Esophagus squamous epithelium (tissue), 5 donors: ENCODE measurements around the gene HOXD4. TPM values are rescaled to one million over a fixed set of nuclear protein-coding genes. Genes with fewer than 3 reads are reported as not detected.

Source experiments
- DNase-seq: peaks from one replicate; lab custom pipeline; 2025; lab: John Stamatoyannopoulos, UW
- H3K27ac ChIP-seq, 4 donors: fragments of 200-600 bp; sonication (generic); one replicate each; pipeline ENCODE4 v1.5.1; 2016 to 2019; ENCODE audit warnings: mild to moderate bottlenecking in 1 of 4
- H3K27me3 ChIP-seq, 4 donors: fragments of 200-600 bp; sonication (generic); 1 replicate in 3 of 4; 2 replicates in 1 of 4; pipeline versions ENCODE4 v1.5.1 to v1.6.0; 2017 to 2021; ENCODE audit warnings: antibody characterized with exemption in 1 of 4
- H3K36me3 ChIP-seq, 3 donors: fragments of 200-600 bp; sonication (generic); one replicate each; pipeline ENCODE4 v1.5.1; 2016 to 2019
- H3K4me1 ChIP-seq, 3 donors: fragments of 200-600 bp; sonication (generic); one replicate each; pipeline ENCODE4 v1.5.1; 2017 to 2019
- H3K4me3 ChIP-seq, 4 donors: fragments of 200-600 bp; sonication (generic); 1 replicate in 3 of 4; 2 replicates in 1 of 4; pipeline ENCODE4 v1.5.1; 2016 to 2019; ENCODE audit warnings: mild to moderate bottlenecking in 2 of 4, moderate library complexity in 1 of 4
- H3K9me3 ChIP-seq, 3 donors: fragments of 200-600 bp; sonication (generic); one replicate each; pipeline ENCODE4 v1.5.1; 2016 to 2019
- CTCF ChIP-seq, 6 experiments: fragments of 450-650 bp in 4 of 6; fragments of 200-600 bp in 2 of 6; sonication (generic) in 2 of 6; IDR thresholded peaks; one replicate each; pipeline ENCODE4 v1.5.1; 2016 to 2019; ENCODE audit warnings: antibody characterized with exemption in 6 of 6, mild to moderate bottlenecking in 4 of 6, moderate library complexity in 4 of 6
- POLR2A ChIP-seq, 4 donors: fragments of 450-650 bp; IDR thresholded peaks; one replicate each; pipeline ENCODE4 v1.6.1; 2017; ENCODE audit warnings: antibody characterized with exemption in 4 of 4, mild to moderate bottlenecking in 4 of 4, moderate library complexity in 3 of 4
- WGBS, 2 donors: methylation state at CpG; one replicate each; pipeline ENCODE4 v1.1.5; 2018; 5-methylcytosine and 5-hydroxymethylcytosine counted together
- intact Hi-C: fragments of 100-400 bp; cut with DNase I; formaldehyde crosslinking; loops from one replicate; pipeline ENCODE4 v1.15.0; 2022
- small RNA-seq, 4 donors: library from RNA; depleted of rRNA; stranded (forward); fragments of <200 nt; gene quantifications; one replicate each; pipeline ENCODE3, GENCODE V24; 2016
- total RNA-seq, 4 donors: library from RNA; depleted of rRNA; stranded (reverse); fragments of >200 nt; gene quantifications; one replicate each; pipeline ENCODE4 v1.1.0, GENCODE V29; 2016
- donor health status: DM: yes; HTN: yes; CAD: no.

The HOXD4 gene
- total RNA-seq, 4 donors from 2014 or later: 0.31 to 2.5 TPM; not detected in 2

GRCh38 chr2:176192351-176192750 lies 41.0 kb downstream of the HOXD4 start:
- H3K9me3 ChIP-seq: no peaks in the 10 kb centered on the region
- intact Hi-C loops: no loop called here
- no peaks in the 10 kb centered on the region for H3K36me3 ChIP-seq
- H3K4me1 ChIP-seq: peaks cover 11 to 28% (median 18%) of the 10 kb centered on the region in 3 donors
- no peak overlapping the region for H3K4me3 ChIP-seq
- 12 to 19% methylated on average over 1 of the region's 1 CpG for WGBS, 2 donors
- no peak for DNase-seq
- peaks cover 6 to 99% (median 17%) of the 10 kb centered on the region in 4 donors for H3K27me3 ChIP-seq
- TF ChIP-seq CTCF (IDR thresholded peaks at IDR 0.05): no peak
- TF ChIP-seq POLR2A (IDR thresholded peaks at IDR 0.05): no peak
- no peak overlapping the region for H3K27ac ChIP-seq

GRCh38 chr2:176193048-176193447 lies 41.7 kb downstream of the HOXD4 start:
- H3K4me1 ChIP-seq: peaks cover 8 to 21% (median 17%) of the 10 kb centered on the region in 3 donors
- 16 to 25% methylated on average over 1 of the region's 1 CpG for WGBS, 2 donors
- intact Hi-C loops: no loop called here
- H3K9me3 ChIP-seq: no peaks in the 10 kb centered on the region
- no peaks in the 10 kb centered on the region for H3K36me3 ChIP-seq
- H3K27ac ChIP-seq: no peak overlapping the region
- DNase-seq: no peak
- H3K27me3 ChIP-seq: peaks cover 6 to 99% (median 17%) of the 10 kb centered on the region in 4 donors
- no peak overlapping the region for H3K4me3 ChIP-seq
- TF ChIP-seq POLR2A (IDR thresholded peaks at IDR 0.05) (no peak), CTCF (IDR thresholded peaks at IDR 0.05) (no peak)

DNA sequence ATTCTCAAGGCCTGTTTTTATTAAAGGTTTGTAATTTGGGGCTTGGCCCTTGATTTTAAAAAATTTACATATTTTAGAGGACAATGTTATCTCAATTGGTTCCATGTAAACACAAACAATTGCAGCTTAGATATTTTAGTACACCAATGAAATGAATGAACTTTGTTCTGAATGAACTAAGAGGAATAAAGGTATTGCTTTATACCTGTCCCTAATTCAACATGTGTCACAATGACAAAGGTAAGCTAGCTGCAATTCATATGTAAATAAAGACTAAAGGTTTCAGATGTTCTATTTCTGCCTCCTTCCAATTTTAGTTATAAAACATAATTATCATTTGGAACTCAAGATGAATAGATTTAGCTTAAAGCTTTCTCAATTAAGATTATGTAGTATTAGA lies 48.6 kb downstream of the HOXD4 start:
- TF ChIP-seq CTCF (IDR thresholded peaks at IDR 0.05) (no peak), POLR2A (IDR thresholded peaks at IDR 0.05) (no peak)
- H3K27ac ChIP-seq: no peak overlapping the region
- no peak overlapping the region for H3K4me3 ChIP-seq
- peaks cover 0 to 85% (median 0%) of the 10 kb centered on the region in 4 donors for H3K27me3 ChIP-seq
- no peak for DNase-seq
- no peaks in the 10 kb centered on the region for H3K4me1 ChIP-seq
- H3K9me3 ChIP-seq: peaks cover 0 to 4% (median 0%) of the 10 kb centered on the region in 3 donors
- no peaks in the 10 kb centered on the region for H3K36me3 ChIP-seq
- intact Hi-C loops: no loop called here

- H3K9me3 ChIP-seq: peaks cover 0 to 7% (median 0%) of the 10 kb centered on the region in 3 donors
Observed at GRCh38 chr2:176200971-176201370, 49.6 kb downstream of the HOXD4 start.

DNA sequence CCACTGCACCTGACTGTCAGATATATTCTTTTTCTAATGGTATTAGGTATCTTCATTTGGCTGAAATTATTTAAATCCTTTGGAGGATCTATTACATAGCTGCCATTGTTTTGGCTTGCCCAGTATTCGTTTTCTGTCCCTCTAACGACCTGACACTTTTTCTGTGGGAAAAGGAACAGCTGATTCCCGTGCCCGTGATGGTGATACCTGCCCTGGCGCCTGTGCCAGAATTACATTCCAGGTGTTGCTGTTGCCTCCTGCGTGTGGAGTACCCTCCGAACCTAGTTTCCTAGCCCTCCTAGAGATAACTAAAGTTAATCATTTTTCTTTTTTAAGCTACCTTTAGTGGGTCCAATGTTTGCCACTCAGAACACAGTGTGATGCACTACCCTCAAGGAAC lies 51.1 kb downstream of the HOXD4 start:
- Histone ChIP-seq H3K4me1 (no peaks in the 10 kb centered on the region), H3K27ac (no peak overlapping the region), H3K27me3 (peaks cover 0 to 74% (median 0%) of the 10 kb centered on the region in 4 donors), H3K9me3 (peaks cover 0 to 7% (median 0%) of the 10 kb centered on the region in 3 donors), H3K4me3 (no peak overlapping the region), H3K36me3 (no peaks in the 10 kb centered on the region)
- WGBS, 2 donors: 75 to 80% methylated on average over 7 of the region's 7 CpGs
- DNase-seq: no peak
- intact Hi-C loops: no loop called here
- no peak for TF ChIP-seq CTCF (IDR thresholded peaks at IDR 0.05)
- no peak for TF ChIP-seq POLR2A (IDR thresholded peaks at IDR 0.05)

More at GRCh38 chr2:176200971-176201370, 49.6 kb downstream of the HOXD4 start:
- Histone ChIP-seq H3K4me1 (no peaks in the 10 kb centered on the region), H3K27ac (no peak overlapping the region), H3K4me3 (no peak overlapping the region), H3K27me3 (peaks cover 0 to 86% (median 0%) of the 10 kb centered on the region in 4 donors), H3K36me3 (no peaks in the 10 kb centered on the region)
- intact Hi-C loops: no loop called here
- 57 to 75% methylated on average over 16 to 21 of the region's 21 CpGs for WGBS, 2 donors
- no peak for TF ChIP-seq POLR2A (IDR thresholded peaks at IDR 0.05)
- TF ChIP-seq CTCF (IDR thresholded peaks at IDR 0.05): no peak
- no peak for DNase-seq

Small RNA genes within 50 kb of the gene (small RNA-seq; reads per million reads assigned to genes)
- gene MIR10B: 36,535 to 78,181 (median 46,507) reads per million in 4 donors

Other genes starting within 250 kb of the HOXD4 start
- gene LNPK, start 149.3 kb upstream of the HOXD4 start, total RNA-seq: 10 to 100 TPM; 16.3 to 23.5 (median 19.6) TPM
- not detected for gene EVX2, start 67.6 kb upstream of the HOXD4 start, total RNA-seq
- not detected for gene HOXD13, start 58.8 kb upstream of the HOXD4 start, total RNA-seq
- not detected for gene HOXD12, start 51.8 kb upstream of the HOXD4 start, total RNA-seq
- gene HOXD11, start 44.3 kb upstream of the HOXD4 start, total RNA-seq: not detected
- under 1 TPM in 2 of 4 donors, not detected in 2; 0.22 to 0.38 TPM for gene HOXD10, start 34.8 kb upstream of the HOXD4 start, total RNA-seq
- gene HOXD9, start 28.8 kb upstream of the HOXD4 start, total RNA-seq: 1 to 10 TPM in 1 of 4 donors, under 1 TPM in 1, not detected in 2; 0.61 to 3.4 TPM
- 1 to 10 TPM in 3 of 4 donors, not detected in 1; 1.2 to 4.6 (median 1.2) TPM for gene HOXD8, start 21.8 kb upstream of the HOXD4 start, total RNA-seq
- 1 to 10 TPM in 2 of 4 donors, under 1 TPM in 1, not detected in 1; 0.40 to 2.9 (median 1.5) TPM for gene HOXD3, start 5.8 kb downstream of the HOXD4 start, total RNA-seq
- under 1 TPM in 1 of 4 donors, not detected in 3; 0.19 TPM for gene HOXD1, start 37.1 kb downstream of the HOXD4 start, total RNA-seq
- gene MTX2, start 117.9 kb downstream of the HOXD4 start, total RNA-seq: 10 to 100 TPM; 28.4 to 43.5 (median 36.6) TPM